ENCODE measurements around the gene ZNF8.
"Not testable (repeated sequence)": the region's sequence is repeated elsewhere in the genome, so short reads cannot be mapped to it uniquely, and the experiment has no call there.

Gene ZNF8

DNA sequence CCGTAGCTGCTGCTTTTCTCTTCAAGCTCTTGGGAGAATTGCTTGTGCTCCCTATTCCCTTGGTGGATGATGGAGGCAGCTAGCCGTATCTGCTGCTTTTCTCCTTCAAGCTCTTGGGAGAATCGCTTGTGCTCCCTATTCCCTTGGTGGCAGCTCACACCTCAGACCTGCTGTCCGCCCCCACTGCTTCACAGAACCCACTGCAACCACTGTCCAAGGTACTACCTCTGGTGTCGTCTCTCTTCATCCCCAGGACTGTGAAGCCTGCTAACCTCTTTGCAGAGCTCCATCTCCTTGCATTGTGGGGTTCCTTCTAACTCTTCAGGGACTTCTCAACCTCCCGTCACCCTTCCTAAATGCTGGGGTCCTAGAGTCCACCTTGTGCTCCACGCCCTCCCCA, 21.9 kb downstream of the ZNF8 start:
- DNase-seq = no peak

- DNase-seq = no peak
Observed at GRCh38 chr19:58304255-58304654, 25.5 kb downstream of the ZNF8 start.

DNA sequence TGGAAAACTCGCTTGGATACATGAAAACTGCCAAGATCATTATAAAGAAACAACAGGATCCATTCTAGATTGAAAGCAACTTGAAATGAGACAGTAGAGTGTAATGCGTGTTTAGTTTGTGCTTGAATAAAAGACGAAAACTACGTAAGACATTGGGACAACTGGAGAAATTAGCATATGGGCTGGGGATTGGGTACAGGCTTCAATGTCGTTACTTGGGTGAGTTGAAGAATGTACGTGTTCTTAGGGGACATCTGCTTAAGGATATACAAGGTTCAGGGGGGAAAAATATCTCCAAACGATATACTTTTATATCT, 26.0 kb downstream of the ZNF8 start:
- DNase-seq = peak; percentile 61

- peak; percentile 93 for DNase-seq
Observed at GRCh38 chr19:58305065-58305931, 26.5 kb downstream of the ZNF8 start, which contains the start of gene ERVK3-1. Gene ERVK3-1, plus strand, starts transcription at chr19:58305377. Its CDS starts 6,792 bp downstream, at chr19:58312169.

DNA sequence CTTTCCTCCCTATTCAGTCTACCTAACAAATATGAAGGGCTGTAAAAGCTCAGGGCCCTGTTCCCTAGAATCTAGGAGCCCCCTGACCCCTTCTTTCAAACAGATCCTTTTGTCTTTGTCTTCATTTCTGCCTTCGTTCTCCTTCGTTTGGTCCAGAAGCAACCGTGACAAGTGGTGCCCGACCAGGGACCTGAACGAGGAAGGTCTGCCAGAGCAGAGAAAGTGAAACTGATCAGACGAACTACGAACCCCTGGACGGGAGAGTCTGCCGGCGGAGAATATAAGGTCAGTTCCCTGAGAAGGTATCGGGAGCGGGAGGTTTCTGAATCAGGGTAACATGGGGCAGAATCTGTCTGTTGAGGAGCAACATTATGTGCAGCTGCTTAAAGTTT, 27.2 kb downstream of the ZNF8 start:
- no peak for DNase-seq

DNA sequence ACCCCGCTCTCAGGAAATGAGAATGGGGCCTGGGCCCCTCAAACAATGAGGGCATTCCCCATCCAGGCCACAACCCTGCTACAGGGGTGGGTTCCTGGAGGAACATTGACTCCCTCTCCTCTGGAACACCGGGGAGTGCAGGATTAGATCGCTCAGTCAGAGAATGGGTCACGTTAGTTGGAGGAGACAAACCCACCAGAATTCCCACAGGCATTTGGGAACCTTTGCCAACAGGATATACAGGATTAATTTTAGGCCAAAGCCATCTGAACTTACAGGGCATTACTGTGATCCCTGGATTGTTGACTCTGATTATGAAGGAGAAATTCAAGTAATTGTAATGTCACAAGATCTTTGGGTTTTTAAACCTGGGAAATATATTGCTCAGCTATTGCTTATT, 29.0 kb downstream of the ZNF8 start:
- DNase-seq = no peak

GRCh38 chr19:58310685-58311084, 31.9 kb downstream of the ZNF8 start:
- not testable (repeated sequence) for DNase-seq

DNA sequence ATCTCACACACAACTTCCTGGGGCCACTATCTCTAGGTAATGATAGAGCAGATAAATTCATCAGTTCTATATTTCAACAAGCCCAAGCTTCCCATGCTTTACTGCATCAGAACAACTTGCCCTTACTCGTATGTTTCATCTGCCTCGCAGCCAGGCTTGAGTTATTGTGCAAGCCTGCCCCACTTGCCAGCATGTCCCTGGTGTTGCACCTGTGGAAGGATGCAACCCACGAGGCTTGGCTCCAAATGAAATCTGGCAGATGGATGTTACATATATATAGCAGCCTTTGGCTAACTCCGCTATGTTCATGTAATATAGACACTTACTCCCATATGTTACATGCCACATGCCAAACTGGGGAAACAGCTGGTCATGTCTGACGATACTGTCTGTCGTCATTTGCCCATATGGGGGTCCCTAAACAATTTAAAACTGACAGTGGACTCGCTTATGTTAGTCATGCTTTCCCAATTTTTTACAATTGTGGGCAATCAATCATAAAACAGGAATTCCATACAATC, 32.6 kb downstream of the ZNF8 start:
- no peak for DNase-seq

DNA sequence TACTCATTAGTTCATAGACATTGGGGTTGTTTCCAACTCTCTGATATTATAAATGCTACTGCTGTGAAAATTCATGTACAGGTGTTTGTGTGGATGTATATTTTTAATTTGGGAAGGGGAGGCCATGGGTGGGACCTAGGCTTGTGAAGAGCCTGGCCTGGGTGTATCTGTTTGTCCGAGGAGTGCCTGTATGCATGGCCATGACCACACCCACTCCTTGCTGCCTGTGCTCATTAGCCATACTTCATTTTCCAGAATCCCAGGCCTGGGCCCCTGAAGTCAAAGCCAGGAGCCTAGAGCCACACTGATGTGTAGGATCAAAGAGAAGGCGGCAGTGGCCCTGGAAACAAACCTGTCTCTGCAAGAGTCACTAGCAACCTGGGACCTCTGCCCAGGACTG, 36.8 kb downstream of the ZNF8 start:
- no peak for DNase-seq

GRCh38 chr19:58317476-58318072, 38.8 kb downstream of the ZNF8 start:
- no peak for DNase-seq

DNA sequence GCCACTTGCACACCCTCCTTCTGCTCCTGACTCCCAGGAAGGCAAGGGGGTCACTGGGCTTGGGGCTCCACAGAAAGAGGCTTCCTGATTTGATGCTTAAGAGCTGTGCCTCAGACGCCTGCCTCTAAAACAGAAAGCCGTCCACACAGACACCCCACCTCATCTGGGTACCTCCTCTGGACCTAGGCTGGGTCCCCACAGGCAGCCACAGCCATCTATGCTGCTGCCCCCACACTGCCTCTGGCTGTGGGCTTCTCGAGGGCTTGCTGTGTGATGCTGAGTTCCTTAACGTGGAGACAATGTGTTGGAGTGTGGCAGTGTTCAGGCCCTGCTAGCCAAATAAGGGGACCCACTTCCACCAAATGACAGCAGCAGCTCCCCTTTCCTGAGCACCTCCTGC, 39.5 kb downstream of the ZNF8 start:
- DNase-seq = no peak

DNA sequence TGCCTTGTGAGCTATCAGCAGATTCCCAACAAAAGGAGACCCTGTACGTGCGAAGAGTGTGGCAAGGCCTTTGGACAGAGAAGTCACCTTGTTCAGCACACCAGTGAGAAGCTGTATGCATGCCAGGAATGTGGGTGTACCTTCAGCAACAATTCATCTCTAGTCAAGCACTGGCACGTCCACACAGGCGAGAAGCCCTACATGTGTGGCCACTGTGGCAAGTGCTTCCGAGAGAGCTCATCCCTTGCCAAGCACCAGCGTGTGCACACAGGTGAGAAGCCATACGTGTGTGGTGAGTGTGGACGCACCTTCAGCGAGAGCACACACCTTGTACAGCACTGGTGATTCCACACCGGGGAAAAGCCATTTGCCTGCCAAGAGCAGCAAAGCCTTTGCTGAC, 40.5 kb downstream of the ZNF8 start:
- no peak for DNase-seq

GRCh38 chr19:58325311-58326022, 46.7 kb downstream of the ZNF8 start:
- no peak for DNase-seq

GRCh38 chr19:58326501-58326913, 47.8 kb downstream of the ZNF8 start:
- DNase-seq = no peak

GRCh38 chr19:58326914-58327726, 48.4 kb downstream of the ZNF8 start, which contains the start of gene ZSCAN22:
Gene ZSCAN22, plus strand, starts transcription at chr19:58326994. Its CDS starts 7,809 bp downstream, at chr19:58334803.
- peak; percentile 89 for DNase-seq

GRCh38 chr19:58328999-58329398, 50.2 kb downstream of the ZNF8 start:
- no peak for DNase-seq

- DNase-seq = peak; percentile 6
Observed at GRCh38 chr19:58330458-58330857, 51.7 kb downstream of the ZNF8 start.

- no peak for DNase-seq
Observed at GRCh38 chr19:58332697-58333096, 53.9 kb downstream of the ZNF8 start.

- no peak for DNase-seq
Observed at GRCh38 chr19:58334691-58335249, 56.0 kb downstream of the ZNF8 start.

GRCh38 chr19:58335630-58336029, 56.9 kb downstream of the ZNF8 start:
- DNase-seq = no peak

GRCh38 chr19:58336216-58336615, 57.5 kb downstream of the ZNF8 start:
- DNase-seq = no peak

GRCh38 chr19:58336820-58337219, 58.1 kb downstream of the ZNF8 start:
- DNase-seq = no peak
